Activated naive CD4-positive, alpha-beta T cell treated with anti-CD3 and anti-CD28 coated beads, Interleukin-2, amount 10 ng/mL, durations not matched to agents 5 hours and 36 hours (primary cell): Measurements from ENCODE around the gene SNRNP200. TPM values are rescaled to one million over a fixed set of nuclear protein-coding genes. Genes with fewer than 3 reads are reported as not detected.

Experiments used
- total RNA-seq, 2 experiments: library from RNA; stranded (reverse); gene quantifications; one replicate each; pipeline ENCODE4 v1.2.3, GENCODE V29; 2021

The SNRNP200 gene
- 100 to 1,000 TPM; 144 to 155 TPM for total RNA-seq

GRCh38 chr2:96305091-96305978 is at the start of gene SNRNP200:
TSS of gene SNRNP200 (minus strand) at chr2:96305546. CDS start at chr2:96305437, 109 bp downstream.

DNA sequence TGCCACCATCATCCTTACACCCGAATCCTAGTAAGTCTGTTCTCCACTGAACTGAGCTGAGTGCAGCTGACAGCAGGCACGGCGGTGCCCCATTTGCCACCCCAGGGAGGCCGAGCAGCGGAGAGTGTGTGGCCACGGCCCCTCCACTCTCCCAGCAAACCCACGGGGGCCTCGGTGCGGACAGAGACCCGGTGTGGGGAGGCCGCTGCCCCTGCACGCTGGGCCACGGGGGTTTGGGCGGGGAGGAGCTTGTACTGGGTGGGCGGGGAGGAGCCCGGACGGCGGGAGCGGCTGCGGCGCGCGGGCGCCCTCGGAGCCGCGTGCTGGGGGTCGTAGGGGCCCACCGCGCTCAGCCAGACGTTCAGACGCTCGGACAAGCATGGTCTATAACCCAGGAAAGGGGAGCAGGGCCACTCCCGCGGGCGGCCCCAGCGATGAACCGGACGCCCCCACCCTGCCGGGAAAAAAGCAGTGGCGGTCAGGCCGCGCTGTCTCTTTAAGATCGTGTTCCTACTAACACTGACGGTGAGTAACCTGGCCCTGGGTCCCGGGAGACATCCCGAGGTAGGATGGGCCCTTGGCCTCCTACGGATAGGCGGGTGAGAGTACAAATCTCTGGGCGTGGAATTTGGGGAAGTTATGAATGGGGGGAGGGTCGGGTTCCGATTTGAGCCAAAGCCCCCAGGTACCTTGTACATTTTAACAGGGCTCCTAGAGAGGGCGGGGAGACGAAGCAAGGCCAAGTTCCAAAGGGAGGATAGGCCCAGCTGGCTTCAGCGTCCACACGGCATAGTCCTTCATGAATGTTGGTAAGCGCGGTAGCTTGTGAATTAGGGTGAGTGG is 19.9 kb upstream of the SNRNP200 start, which contains the start of gene ITPRIPL1:
Gene ITPRIPL1 (plus strand): TSS at position 277 of the 843 bp plus-strand sequence. CDS start 523 bp downstream, at position 800.

GRCh38 chr2:96265840-96266679 is 39.3 kb downstream of the SNRNP200 start, which contains the start of the genes CIAO1 and TMEM127:
TSS of gene CIAO1 (plus strand) at chr2:96266225. CDS start at chr2:96266351, 126 bp downstream.
TSS of gene TMEM127 (minus strand) at chr2:96265997. CDS start at chr2:96265381, 616 bp downstream.

Other genes with a start within 250 kb of the SNRNP200 start
- gene ADRA2B, start 189.0 kb downstream of the SNRNP200 start, total RNA-seq = under 1 TPM; 0.10 to 0.13 TPM
- under 1 TPM; 0.41 to 0.48 TPM for gene ASTL, start 167.0 kb downstream of the SNRNP200 start, total RNA-seq
- gene DUSP2, start 160.1 kb downstream of the SNRNP200 start, total RNA-seq = 10 to 100 TPM; 21.3 to 22.0 TPM
- 100 to 1,000 TPM; 105 to 112 TPM for gene STARD7, start 96.7 kb downstream of the SNRNP200 start, total RNA-seq
- 10 to 100 TPM; 34.0 to 34.4 TPM for gene TMEM127, start 39.5 kb downstream of the SNRNP200 start, total RNA-seq
- 10 to 100 TPM; 58.7 to 61.4 TPM for gene CIAO1, start 39.3 kb downstream of the SNRNP200 start, total RNA-seq
- gene ITPRIPL1, start 19.8 kb upstream of the SNRNP200 start, total RNA-seq = 10 to 100 TPM; 27.9 to 28.9 TPM
- gene NCAPH, start 30.2 kb upstream of the SNRNP200 start, total RNA-seq = 10 to 100 TPM; 50.3 to 55.3 TPM
- gene NEURL3, start 199.8 kb upstream of the SNRNP200 start, total RNA-seq = not detected
- 10 to 100 TPM; 74.4 to 74.6 TPM for gene ARID5A, start 231.2 kb upstream of the SNRNP200 start, total RNA-seq